GM18498 (cell line): ENCODE results near the gene KLHL26.
A peak's percentile ranks its signal among the peaks of the same experiment; 100 is the strongest.
"Not testable (repeated sequence)": the region's sequence is repeated elsewhere in the genome, so short reads cannot be mapped to it uniquely, and the experiment has no call there.

ENCODE experiments used
- ATAC-seq: cut with Tn5 transposase; IDR thresholded peaks from one replicate; pipeline ENCODE4 v1.9.1; 2021; ENCODE audit warnings: mild to moderate bottlenecking, moderate library complexity; ENCODE audit not compliant: unreplicated experiment

KLHL26 gene

GRCh38 chr19:18636969-18637629 is at the start of gene KLHL26:
Gene KLHL26, plus strand, starts transcription at chr19:18637028. Its CDS starts 27 bp downstream, at chr19:18637055.
- no peak for ATAC-seq

GRCh38 chr19:18587561-18587960 is 49.3 kb upstream of the KLHL26 start:
- no peak for ATAC-seq

GRCh38 chr19:18587962-18588610 is 48.7 kb upstream of the KLHL26 start:
- ATAC-seq, result no peak

- peak; percentile 80 for ATAC-seq
Measured at GRCh38 chr19:18588611-18589379, 48.0 kb upstream of the KLHL26 start, which contains the start of gene REX1BD. Gene REX1BD, plus strand, starts transcription at chr19:18588798. Its CDS starts 4 bp downstream, at chr19:18588802.

- peak; percentile 40 for ATAC-seq
Measured at GRCh38 chr19:18589380-18590272, 47.2 kb upstream of the KLHL26 start.

- no peak for ATAC-seq
Measured at GRCh38 chr19:18590273-18591272, 46.3 kb upstream of the KLHL26 start.

- ATAC-seq, result no peak
Measured at GRCh38 chr19:18591735-18592385, 45.0 kb upstream of the KLHL26 start.

GRCh38 chr19:18592732-18593131 is 44.1 kb upstream of the KLHL26 start:
- ATAC-seq, result not testable (repeated sequence)

GRCh38 chr19:18593367-18594095 is 43.3 kb upstream of the KLHL26 start:
- no peak for ATAC-seq

GRCh38 chr19:18594096-18594823 is 42.6 kb upstream of the KLHL26 start:
- ATAC-seq, result no peak

- no peak for ATAC-seq
Measured at GRCh38 chr19:18594824-18595373, 41.9 kb upstream of the KLHL26 start.

GRCh38 chr19:18595475-18595874 is 41.4 kb upstream of the KLHL26 start:
- no peak for ATAC-seq

- ATAC-seq, result no peak
Measured at GRCh38 chr19:18596752-18597157, 40.1 kb upstream of the KLHL26 start.

- ATAC-seq, result no peak
Measured at GRCh38 chr19:18597809-18598660, 38.8 kb upstream of the KLHL26 start.

GRCh38 chr19:18599485-18599884 is 37.3 kb upstream of the KLHL26 start:
- no peak for ATAC-seq

GRCh38 chr19:18600692-18601397 is 36.0 kb upstream of the KLHL26 start:
- not testable (repeated sequence) for ATAC-seq
